Common myeloid progenitor, CD34-positive (primary cell): Measurements from ENCODE around the gene DYNC1LI1.
"Not testable (repeated sequence)": the region's sequence is repeated elsewhere in the genome, so short reads cannot be mapped to it uniquely, and the experiment has no call there.

Source experiments
- CTCF ChIA-PET: fragments of 350-600 bp; sonication (Branson Sonifier 250); formaldehyde crosslinking; loops from one replicate; lab custom pipeline; 2021; ENCODE audit warnings: antibody characterized with exemption; lab: Charles Lee
- POLR2A ChIA-PET: fragments of 350-600 bp; sonication (Branson Sonifier 250); formaldehyde crosslinking; loops from one replicate; lab custom pipeline; 2021; ENCODE audit warnings: antibody characterized with exemption; lab: Charles Lee
- DNase-seq, 3 donors: peaks; one replicate each; pipeline versions ENCODE4 v3.0.0 to v3.0.0-alpha.2; 2013
- H3K27ac ChIP-seq, 2 experiments: 1 replicate in 1 of 2; 2 replicates in 1 of 2; pipeline ENCODE4 v1.7.0; 2013; ENCODE audit warnings: inconsistent platforms in 2 of 2, low read length in 2 of 2, mild to moderate bottlenecking in 2 of 2, low read depth in 1 of 2, moderate library complexity in 1 of 2; ENCODE audit not compliant: severe bottlenecking in 2 of 2, insufficient read depth in 1 of 2, poor library complexity in 1 of 2
- H3K27me3 ChIP-seq, 5 experiments: replicated peaks in 2 of 5; 1 replicate in 3 of 5; 2 replicates in 2 of 5; pipeline versions ENCODE4 v1.6.1 to v1.7.0; 2013; ENCODE audit warnings: low read length in 4 of 5, mild to moderate bottlenecking in 2 of 5, moderate library complexity in 2 of 5, inconsistent platforms in 1 of 5; ENCODE audit not compliant: insufficient read depth in 5 of 5, control insufficient read depth in 4 of 5
- H3K36me3 ChIP-seq, 4 experiments: 1 replicate in 2 of 4; 2 replicates in 2 of 4; pipeline versions ENCODE4 v1.6.1 to v1.7.0; 2013; ENCODE audit warnings: low read length in 3 of 4, control low read depth in 1 of 4, mild to moderate bottlenecking in 1 of 4; ENCODE audit not compliant: control insufficient read depth in 4 of 4, insufficient read depth in 4 of 4
- H3K4me1 ChIP-seq, 4 experiments: 1 replicate in 3 of 4; 2 replicates in 1 of 4; pipeline versions ENCODE4 v1.6.1 to v1.7.1; 2013; ENCODE audit warnings: low read length in 3 of 4, mild to moderate bottlenecking in 3 of 4, control low read depth in 1 of 4, inconsistent platforms in 1 of 4, moderate library complexity in 1 of 4; ENCODE audit not compliant: control insufficient read depth in 4 of 4, insufficient read depth in 4 of 4; ENCODE audit errors: control extremely low read depth in 1 of 4
- H3K4me3 ChIP-seq, 7 experiments: 1 replicate in 4 of 7; 2 replicates in 3 of 7; pipeline versions ENCODE4 v1.5.1 to v1.7.0; 2013; ENCODE audit warnings: mild to moderate bottlenecking in 7 of 7, low read length in 6 of 7, moderate library complexity in 6 of 7, inconsistent platforms in 2 of 7, low read depth in 2 of 7, control low read depth in 1 of 7; ENCODE audit not compliant: insufficient read depth in 4 of 7, control insufficient read depth in 1 of 7; ENCODE audit errors: extremely low read depth in 1 of 7
- H3K9me3 ChIP-seq, 5 experiments: 1 replicate in 4 of 5; 2 replicates in 1 of 5; pipeline versions ENCODE4 v1.6.1 to v1.7.1; 2013; ENCODE audit warnings: low read length in 4 of 5, mild to moderate bottlenecking in 2 of 5, inconsistent platforms in 1 of 5, low read depth in 1 of 5, moderate library complexity in 1 of 5; ENCODE audit not compliant: control insufficient read depth in 4 of 5, insufficient read depth in 2 of 5; ENCODE audit errors: control extremely low read depth in 1 of 5
- WGBS: methylation state at CpG from one replicate; pipeline ENCODE4 v1.1.5; 2013; ENCODE audit not compliant: insufficient coverage; 5-methylcytosine and 5-hydroxymethylcytosine counted together

Gene DYNC1LI1

DNA sequence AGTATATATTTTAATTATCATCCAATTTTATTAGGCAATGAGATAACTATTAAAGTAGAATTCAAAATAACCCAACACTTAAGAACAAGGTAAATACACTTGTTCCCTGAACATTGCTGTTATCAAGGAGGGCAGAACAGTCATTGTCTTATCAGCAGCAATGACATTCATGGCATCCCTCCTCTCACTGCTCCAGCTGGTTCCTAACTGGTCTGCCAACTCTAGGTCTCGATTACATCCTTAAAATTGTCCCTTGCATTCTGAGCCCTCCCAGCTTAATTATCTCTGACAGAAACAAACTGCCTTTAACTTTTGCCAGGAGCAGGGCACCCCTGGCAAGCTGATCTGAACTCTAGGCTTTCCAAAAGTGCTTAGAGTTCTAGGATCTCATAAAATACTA lies 14.0 kb upstream of the DYNC1LI1 start:
- no peak overlapping the region for H3K4me3 ChIP-seq
- WGBS: no CpG with 5 or more reads among the region's 1 CpG
- H3K4me1 ChIP-seq: no peaks in the 10 kb centered on the region
- no peaks in the 10 kb centered on the region for H3K36me3 ChIP-seq
- DNase-seq: peak in 1 of 3 donors; percentile 44
- H3K27me3 ChIP-seq: no peaks in the 10 kb centered on the region
- ChIA-PET CTCF (interaction anchor here (2.1 kb wide), 1 partner anchor 17 kb away, joined by 4 read pairs; no protein-coding TSS in a partner anchor), POLR2A (interaction anchor here (0.6 kb wide), 1 partner anchor 42 kb away, joined by 4 read pairs; no protein-coding TSS in a partner anchor)
- H3K9me3 ChIP-seq: no peaks in the 10 kb centered on the region
- no peak overlapping the region for H3K27ac ChIP-seq

DNA sequence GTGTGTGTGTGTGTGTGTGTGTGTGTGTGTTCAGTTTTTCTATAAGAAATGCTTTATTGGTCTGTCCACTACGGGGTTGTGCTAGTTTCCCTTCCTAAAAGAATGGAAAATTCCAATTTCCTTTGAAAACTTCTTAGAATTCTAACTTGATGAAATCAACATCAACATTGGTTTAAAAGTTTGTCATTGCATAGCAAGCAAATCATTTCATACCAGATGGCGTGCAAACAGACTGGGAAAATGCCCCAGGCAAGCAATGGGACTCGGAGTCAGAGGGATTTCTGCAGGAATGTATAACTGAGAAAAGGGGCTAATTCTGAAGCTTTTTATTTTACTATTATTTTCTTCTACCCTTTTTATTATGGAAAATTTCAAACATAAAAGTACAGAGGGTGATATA lies 13.1 kb upstream of the DYNC1LI1 start:
- Histone ChIP-seq H3K36me3 (no peaks in the 10 kb centered on the region), H3K27me3 (no peaks in the 10 kb centered on the region), H3K27ac (no peak overlapping the region), H3K9me3 (no peaks in the 10 kb centered on the region), H3K4me3 (no peak overlapping the region), H3K4me1 (no peaks in the 10 kb centered on the region)
- DNase-seq: no peak
- WGBS: no CpG with 5 or more reads among the region's 3 CpGs
- POLR2A ChIA-PET: no interaction called here
- CTCF ChIA-PET: no interaction called here

DNA sequence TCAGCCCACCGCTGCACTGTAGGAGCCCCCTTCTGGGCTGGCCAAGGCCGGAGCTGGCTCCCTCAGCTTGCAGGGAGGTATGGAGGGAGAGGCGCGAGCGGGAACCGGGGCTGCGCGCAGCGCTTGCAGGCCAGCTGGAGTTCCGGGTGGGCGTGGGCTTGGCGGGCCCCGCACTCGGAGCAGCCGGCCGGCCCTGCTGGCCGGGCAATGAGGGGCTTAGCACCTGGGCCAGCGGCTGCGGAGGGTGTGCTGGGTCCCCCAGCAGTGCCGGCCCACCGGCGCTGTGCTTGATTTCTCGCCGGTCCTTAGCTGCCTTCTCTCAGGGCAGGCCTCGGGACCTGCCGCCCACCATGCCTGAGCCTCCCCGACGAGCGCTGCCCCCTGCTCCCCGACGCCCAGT lies 8.0 kb upstream of the DYNC1LI1 start:
- WGBS: 92% methylated on average over 23 of the region's 31 CpGs
- H3K27ac ChIP-seq, DNase-seq, H3K9me3 ChIP-seq, H3K27me3 ChIP-seq, H3K4me3 ChIP-seq, H3K36me3 ChIP-seq, POLR2A ChIA-PET, CTCF ChIA-PET: not testable (repeated sequence)
- peaks cover 15 to 28% (median 16%) of the 10 kb centered on the region in 4 experiments for H3K4me1 ChIP-seq

DNA sequence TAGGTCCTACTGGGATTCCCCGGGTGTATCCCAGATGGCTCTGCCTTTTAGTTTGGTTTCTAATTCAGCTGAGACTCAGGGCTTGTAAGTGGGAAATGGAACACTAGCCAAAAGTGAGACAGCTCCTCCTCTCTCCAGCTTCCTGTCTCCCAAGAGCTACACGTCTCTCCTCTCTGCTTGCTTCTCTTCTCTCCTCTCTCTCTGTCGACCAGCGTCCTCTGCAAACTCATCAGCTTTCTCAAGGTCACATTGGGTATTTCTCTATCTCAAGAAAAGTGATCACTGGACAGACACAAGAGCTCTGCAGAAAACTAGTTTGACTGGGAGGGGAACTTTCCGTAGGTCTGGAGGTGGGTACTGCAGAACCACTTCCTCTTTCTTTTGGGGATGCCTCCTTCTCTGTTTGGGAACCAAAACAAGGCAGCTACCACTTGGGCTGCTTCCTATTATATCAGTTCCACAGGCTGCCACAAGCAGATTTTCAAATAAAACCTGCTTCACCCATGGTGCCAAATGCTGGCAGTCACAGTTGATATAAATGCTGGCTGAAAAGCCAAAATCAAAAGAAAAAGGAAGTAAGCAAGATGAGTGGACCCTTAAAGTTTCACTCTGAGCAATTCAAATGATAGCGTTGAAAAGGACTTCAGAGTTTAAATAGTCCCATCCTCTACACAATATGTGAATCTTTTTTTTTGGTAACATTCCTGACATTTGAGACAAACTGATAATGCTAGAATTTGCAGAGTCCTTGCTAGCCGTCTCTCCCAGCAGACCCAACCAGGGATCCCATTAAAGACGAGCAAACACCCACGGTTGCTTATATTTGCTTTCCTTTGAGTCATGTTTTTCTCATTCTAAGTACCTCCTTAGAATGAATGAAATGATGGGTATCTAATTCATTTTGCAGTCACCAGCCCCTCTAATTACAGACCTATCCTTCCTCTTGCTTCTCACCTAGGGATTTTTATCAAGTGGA lies 7.2 kb upstream of the DYNC1LI1 start:
- CTCF ChIA-PET: interaction anchor here (1.0 kb wide), 3 partner anchors 10 to 68 kb away, joined by 3 to 5 read pairs (median 3); no protein-coding TSS in a partner anchor
- 17% methylated on average over 6 of the region's 9 CpGs for whole genome bisulfite sequencing
- H3K27me3 ChIP-seq: no peaks in the 10 kb centered on the region
- peak overlapping the region in 5 of 7 experiments; percentile 8 to 69 (median 45) for H3K4me3 ChIP-seq
- peak; percentile 58 to 92 (median 89) for DNase-seq
- H3K36me3 ChIP-seq: no peaks in the 10 kb centered on the region
- peaks cover 15 to 30% (median 16%) of the 10 kb centered on the region in 4 experiments for H3K4me1 ChIP-seq
- H3K27ac ChIP-seq: peak overlapping the region in 1 of 2 experiments; percentile 29
- no peaks in the 10 kb centered on the region for H3K9me3 ChIP-seq
- POLR2A ChIA-PET: interaction anchor here (0.9 kb wide), 1 partner anchor 12 kb away, joined by 3 read pairs; no protein-coding TSS in a partner anchor

DNA sequence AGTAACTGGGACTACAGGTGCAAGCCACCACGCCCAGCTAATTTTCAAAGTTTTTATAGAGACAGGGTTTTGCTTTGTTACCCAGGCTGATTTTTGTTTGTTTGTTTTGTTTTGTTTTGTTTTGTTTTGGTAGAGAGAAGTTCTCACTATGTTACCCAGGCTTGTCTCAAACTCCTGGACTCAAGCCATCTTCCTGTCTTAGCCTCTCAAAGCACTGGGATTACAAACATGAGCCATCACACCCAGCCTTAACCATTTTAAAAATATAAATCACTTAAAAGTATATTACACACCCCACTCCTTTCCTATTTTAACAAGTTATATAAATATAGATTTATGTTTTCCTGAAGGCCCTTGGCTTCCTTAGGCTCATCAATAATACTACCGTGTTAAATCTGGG lies 6.5 kb upstream of the DYNC1LI1 start:
- peaks cover 15 to 35% (median 19%) of the 10 kb centered on the region in 4 experiments for H3K4me1 ChIP-seq
- H3K9me3 ChIP-seq: no peaks in the 10 kb centered on the region
- H3K27me3 ChIP-seq: no peaks in the 10 kb centered on the region
- POLR2A ChIA-PET: interaction anchor here (0.9 kb wide), 1 partner anchor 13 kb away, joined by 3 read pairs; no protein-coding TSS in a partner anchor
- DNase-seq: peak in 1 of 3 donors; percentile 39
- CTCF ChIA-PET: interaction anchor here (1.0 to 1.4 kb wide), 4 partner anchors 10 to 85 kb away, joined by 3 to 5 read pairs (median 4); no protein-coding TSS in a partner anchor
- WGBS: 0% methylated on average over 1 of the region's 2 CpGs
- H3K4me3 ChIP-seq: peak overlapping the region in 4 of 7 experiments; percentile 40 to 69 (median 46)
- H3K27ac ChIP-seq: peak overlapping the region in 1 of 2 experiments; percentile 29
- H3K36me3 ChIP-seq: no peaks in the 10 kb centered on the region

DNA sequence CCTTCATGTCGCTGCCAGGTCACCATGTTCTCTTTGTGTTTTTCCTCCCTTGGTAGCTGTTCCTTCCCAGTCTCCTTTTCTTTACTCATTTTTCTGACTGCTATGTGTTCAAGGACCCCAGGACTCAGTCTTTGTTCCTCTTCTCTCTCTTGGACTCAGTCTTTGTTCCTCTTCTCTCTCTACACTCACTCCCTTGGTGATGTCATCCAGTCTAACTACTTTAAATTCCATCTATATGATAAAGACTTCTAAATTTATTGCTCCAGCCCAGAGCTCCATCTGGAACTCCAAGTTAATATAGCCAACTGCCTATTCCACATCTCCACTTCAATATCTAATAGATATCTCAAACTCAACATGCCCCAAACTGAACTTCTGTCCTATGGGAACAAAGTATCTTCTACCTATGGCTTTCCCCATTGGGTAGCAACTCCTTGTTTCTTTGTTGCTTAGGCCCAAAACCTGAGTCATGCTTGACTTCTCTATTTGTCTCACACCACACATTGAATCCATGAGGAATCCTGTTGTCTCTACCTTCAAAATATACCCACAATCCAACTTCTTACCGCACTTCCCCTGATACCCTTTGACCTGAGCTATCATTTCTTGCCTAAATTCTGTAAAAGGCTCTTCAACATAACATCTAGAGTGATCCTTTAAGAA lies 4.9 kb upstream of the DYNC1LI1 start:
- Histone ChIP-seq H3K27ac (no peak overlapping the region), H3K27me3 (no peaks in the 10 kb centered on the region), H3K4me3 (no peak overlapping the region), H3K36me3 (no peaks in the 10 kb centered on the region), H3K9me3 (no peaks in the 10 kb centered on the region), H3K4me1 (peaks cover 15 to 44% (median 25%) of the 10 kb centered on the region in 4 experiments)
- POLR2A ChIA-PET: no interaction called here
- DNase-seq: no peak
- CTCF ChIA-PET: interaction anchor here (0.9 to 1.4 kb wide), 4 partner anchors 8 to 91 kb away, joined by 3 to 5 read pairs (median 3); no protein-coding TSS in a partner anchor
- 93% methylated on average over 1 of the region's 2 CpGs for WGBS
